HG03095 (cell line): ENCODE measurements around the gene CDHR2.

Source experiments
- ATAC-seq: cut with Tn5 transposase; IDR thresholded peaks from one replicate; pipeline ENCODE4 v1.9.1; 2021; ENCODE audit warnings: moderate library complexity; ENCODE audit not compliant: unreplicated experiment

CDHR2 gene

GRCh38 chr5:176636426-176636825 lies 87.3 kb downstream of the CDHR2 start:
- no peak for ATAC-seq

DNA sequence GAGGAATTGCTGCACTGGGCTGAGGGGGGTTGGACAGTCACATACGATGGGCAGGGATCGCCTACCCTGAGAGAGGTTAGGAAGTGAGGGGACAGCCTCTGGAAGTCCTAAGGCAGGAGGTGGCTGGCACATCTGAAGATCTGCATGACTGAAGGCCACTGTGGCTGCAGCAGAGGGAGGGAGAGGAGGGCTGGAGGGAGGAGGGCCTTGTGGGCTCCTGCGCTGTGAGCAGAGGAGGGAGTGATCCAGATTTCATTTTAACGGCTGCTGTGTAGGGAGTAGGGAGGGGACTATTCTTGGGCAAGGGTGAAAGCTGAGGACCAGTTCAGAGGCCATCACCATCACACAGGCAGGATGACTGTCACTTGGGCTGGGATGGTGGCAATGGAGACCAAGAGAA lies 88.4 kb downstream of the CDHR2 start:
- no peak for ATAC-seq

- ATAC-seq, result no peak
Measured at GRCh38 chr5:176638437-176638836, 89.3 kb downstream of the CDHR2 start.

GRCh38 chr5:176639208-176639607 lies 90.1 kb downstream of the CDHR2 start:
- ATAC-seq, result no peak

GRCh38 chr5:176639981-176640380 lies 90.8 kb downstream of the CDHR2 start:
- ATAC-seq, result no peak

- no peak for ATAC-seq
Measured at GRCh38 chr5:176640616-176641015, 91.5 kb downstream of the CDHR2 start.

GRCh38 chr5:176642675-176643490 lies 93.7 kb downstream of the CDHR2 start:
- no peak for ATAC-seq

DNA sequence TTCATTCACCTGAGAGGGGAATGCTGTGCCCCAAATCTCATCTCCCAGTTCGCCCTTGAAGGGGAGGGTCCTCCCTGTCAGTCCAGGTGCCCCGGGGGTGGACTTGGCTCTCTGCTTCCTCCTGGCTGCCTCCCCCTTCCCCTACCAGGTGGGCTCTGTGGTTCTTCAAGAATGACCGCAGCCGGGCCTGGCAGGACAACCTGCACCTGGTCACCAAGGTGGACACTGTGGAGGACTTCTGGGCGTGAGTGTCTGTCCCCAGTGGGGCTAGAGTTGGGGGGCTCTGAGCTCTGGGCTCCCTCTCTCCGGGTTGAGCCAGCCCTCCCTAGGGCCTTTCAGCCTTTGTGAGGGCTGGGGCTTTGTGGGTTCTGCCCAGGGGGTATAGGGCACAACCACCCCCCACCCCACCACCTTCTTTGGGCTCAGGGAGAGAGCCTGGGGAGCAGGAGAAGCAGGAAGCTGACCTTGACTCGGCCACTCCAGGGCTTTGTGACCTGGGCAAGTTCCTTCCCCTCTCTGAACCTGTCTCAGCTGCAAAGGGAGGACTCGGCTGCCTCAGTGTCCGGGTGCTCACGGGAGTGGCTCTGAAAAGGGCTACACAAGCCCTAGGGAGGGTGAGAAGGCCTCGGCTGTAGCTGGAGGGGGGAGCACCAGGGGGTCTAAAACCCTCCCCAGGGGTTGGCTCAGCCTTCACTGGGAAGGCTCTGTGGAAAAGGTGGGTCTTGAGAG lies 94.5 kb downstream of the CDHR2 start:
- no peak for ATAC-seq

- no peak for ATAC-seq
Measured at GRCh38 chr5:176644294-176644693, 95.2 kb downstream of the CDHR2 start.

DNA sequence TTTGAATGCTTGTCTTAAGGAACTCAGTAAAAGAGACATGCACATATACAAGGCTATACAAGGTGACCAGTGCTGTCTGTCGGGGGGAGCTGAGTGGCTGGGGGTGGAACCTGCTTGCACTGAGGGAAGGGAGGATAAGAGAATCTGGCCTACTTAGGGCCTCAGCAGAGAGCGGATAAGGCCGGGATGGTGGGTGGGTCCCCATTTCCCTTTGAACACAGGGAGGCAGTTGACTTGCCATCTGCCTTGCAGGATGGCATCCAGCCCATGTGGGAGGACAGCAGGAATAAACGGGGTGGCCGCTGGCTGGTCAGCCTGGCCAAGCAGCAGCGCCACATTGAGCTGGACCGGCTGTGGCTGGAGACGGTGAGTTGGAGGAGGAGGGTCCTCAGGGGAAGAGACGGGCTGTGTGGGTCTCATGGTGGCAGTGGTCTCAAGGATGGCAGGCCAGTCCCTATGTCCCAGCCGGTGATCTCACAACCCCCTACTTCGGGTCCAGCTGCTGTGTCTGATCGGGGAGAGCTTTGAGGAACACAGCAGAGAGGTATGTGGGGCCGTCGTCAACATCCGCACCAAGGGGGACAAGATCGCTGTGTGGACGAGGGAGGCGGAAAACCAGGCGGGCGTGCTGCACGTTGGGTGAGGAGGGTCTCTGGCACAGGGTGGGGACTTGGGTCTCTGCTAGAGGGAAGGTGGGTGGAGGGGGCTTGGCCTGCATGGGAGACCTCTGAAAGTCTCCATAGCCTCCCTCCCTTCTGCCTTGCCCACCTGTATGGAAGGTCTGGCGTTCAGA lies 95.9 kb downstream of the CDHR2 start:
- no peak for ATAC-seq
